GM12872 (cell line): ENCODE measurements around the gene MYL4.

Experiments used
- CTCF ChIP-seq: IDR thresholded peaks from 3 replicates; pipeline ENCODE4 v1.5.1; 2011; ENCODE audit warnings: low read depth, mild to moderate bottlenecking, low read length, moderate library complexity; ENCODE audit not compliant: insufficient read depth

Gene MYL4

GRCh38 chr17:47267354-47267828 is 58.2 kb downstream of the MYL4 start:
- TF ChIP-seq CTCF = no peak

- TF ChIP-seq CTCF = no peak
These were observed 62.0 kb downstream of the MYL4 start for GRCh38 chr17:47270946-47271705.

GRCh38 chr17:47272491-47272890 is 63.3 kb downstream of the MYL4 start:
- TF ChIP-seq CTCF = no peak

GRCh38 chr17:47273245-47273644 is 64.1 kb downstream of the MYL4 start:
- TF ChIP-seq CTCF = no peak
